Brain microvascular endothelial cell (primary cell): Measurements from ENCODE around the gene SLFNL1.

Experiments used
- DNase-seq: peaks from one replicate; pipeline ENCODE4 v3.0.0-alpha.2; 2020
- H3K27ac ChIP-seq: fragments of 250-450 bp; sonication (Bioruptor Pico); 2 replicates; pipeline ENCODE4 v1.5.1; 2020; ENCODE audit warnings: mild to moderate bottlenecking, moderate library complexity
- H3K27me3 ChIP-seq: fragments of 250-450 bp; sonication (Bioruptor Pico); replicated peaks from 2 replicates; pipeline ENCODE4 v1.5.1; 2020; ENCODE audit warnings: mild to moderate bottlenecking
- H3K36me3 ChIP-seq: fragments of 250-450 bp; sonication (Bioruptor Pico); replicated peaks from 2 replicates; pipeline ENCODE4 v1.5.1; 2020; ENCODE audit warnings: mild to moderate bottlenecking
- H3K4me3 ChIP-seq: 2 replicates; pipeline ENCODE4 v1.5.1; 2011; ENCODE audit warnings: low read depth, mild to moderate bottlenecking, control low read depth, low read length, moderate library complexity
- in situ Hi-C: cut with HindIII; loops from 2 replicates; pipeline ENCODE4 v1.10.0; 2017; ENCODE audit warnings: low sequenced_read_pairs, low pct_ligation_motif_present
- TF ChIP-seq, protein P1 (sequence below): IDR thresholded peaks from 2 replicates; pipeline ENCODE4 v1.5.1; 2011; ENCODE audit warnings: low read depth, mild to moderate bottlenecking, moderate library complexity, low read length, control low read depth, inconsistent platforms; ENCODE audit errors: missing control alignments

Gene SLFNL1

DNA sequence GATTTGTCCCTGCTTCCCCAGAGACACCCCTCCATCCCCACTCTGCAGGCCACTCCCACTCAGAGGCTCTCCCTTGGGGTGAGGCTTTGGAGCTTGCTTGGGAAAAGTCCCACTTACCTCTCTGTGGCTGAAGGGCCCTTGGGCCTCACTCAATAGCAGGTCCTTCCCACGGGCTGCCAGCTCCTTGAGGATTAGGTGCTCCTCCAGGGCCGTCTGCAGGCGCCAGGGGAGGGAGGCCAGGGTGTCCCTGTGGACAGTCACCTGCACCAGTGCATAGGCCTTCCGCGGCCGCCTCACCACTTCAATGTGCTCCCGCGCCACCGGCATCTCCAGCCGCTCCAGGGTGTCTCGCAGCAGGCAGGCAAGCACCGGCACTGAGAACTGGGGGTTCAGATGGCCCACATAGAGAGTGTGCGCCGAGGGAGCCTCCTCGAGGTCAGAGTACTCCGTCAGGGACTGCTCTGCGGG lies 1.4 kb downstream of the SLFNL1 start:
- DNase-seq, result no peak
- Histone ChIP-seq H3K36me3 (peaks cover 52% of the 10 kb centered on the region), H3K27ac (no peak overlapping the region), H3K4me3 (no peak overlapping the region), H3K27me3 (no peaks in the 10 kb centered on the region)
- TF ChIP-seq, protein P1, sequence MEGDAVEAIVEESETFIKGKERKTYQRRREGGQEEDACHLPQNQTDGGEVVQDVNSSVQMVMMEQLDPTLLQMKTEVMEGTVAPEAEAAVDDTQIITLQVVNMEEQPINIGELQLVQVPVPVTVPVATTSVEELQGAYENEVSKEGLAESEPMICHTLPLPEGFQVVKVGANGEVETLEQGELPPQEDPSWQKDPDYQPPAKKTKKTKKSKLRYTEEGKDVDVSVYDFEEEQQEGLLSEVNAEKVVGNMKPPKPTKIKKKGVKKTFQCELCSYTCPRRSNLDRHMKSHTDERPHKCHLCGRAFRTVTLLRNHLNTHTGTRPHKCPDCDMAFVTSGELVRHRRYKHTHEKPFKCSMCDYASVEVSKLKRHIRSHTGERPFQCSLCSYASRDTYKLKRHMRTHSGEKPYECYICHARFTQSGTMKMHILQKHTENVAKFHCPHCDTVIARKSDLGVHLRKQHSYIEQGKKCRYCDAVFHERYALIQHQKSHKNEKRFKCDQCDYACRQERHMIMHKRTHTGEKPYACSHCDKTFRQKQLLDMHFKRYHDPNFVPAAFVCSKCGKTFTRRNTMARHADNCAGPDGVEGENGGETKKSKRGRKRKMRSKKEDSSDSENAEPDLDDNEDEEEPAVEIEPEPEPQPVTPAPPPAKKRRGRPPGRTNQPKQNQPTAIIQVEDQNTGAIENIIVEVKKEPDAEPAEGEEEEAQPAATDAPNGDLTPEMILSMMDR, result no peak
- in situ Hi-C loops, result no loop called here

GRCh38 chr1:41019353-41019745 lies 2.2 kb downstream of the SLFNL1 start:
- in situ Hi-C loops, result no loop called here
- H3K27ac ChIP-seq, result no peak overlapping the region
- TF ChIP-seq, protein P1, result no peak
- no peaks in the 10 kb centered on the region for H3K27me3 ChIP-seq
- peaks cover 60% of the 10 kb centered on the region for H3K36me3 ChIP-seq
- H3K4me3 ChIP-seq, result no peak overlapping the region
- DNase-seq, result no peak

DNA sequence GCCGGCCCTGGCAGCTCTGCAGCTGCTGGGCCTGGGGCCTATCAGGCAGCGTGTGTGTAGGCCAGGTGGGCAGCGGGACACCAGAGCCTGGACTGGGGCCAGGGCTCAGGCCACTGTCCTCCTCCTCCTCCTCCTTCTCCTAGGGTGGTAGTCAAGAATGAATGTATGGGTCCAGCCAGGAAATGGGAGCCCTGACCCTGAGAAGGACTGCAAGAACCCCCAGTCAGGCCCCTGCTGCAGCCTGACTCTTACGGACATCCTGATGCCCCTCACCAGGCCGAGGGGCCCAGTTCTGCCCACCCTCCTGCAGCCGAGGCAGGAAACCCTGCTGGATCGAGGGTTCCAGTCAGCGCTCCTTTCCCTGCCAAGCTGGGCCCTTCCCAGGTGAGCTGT lies 3.5 kb downstream of the SLFNL1 start:
- H3K27ac ChIP-seq, result no peak overlapping the region
- no peak overlapping the region for H3K4me3 ChIP-seq

GRCh38 chr1:41017141-41018017 lies 4.1 kb downstream of the SLFNL1 start:
- peaks cover 76% of the 10 kb centered on the region for H3K36me3 ChIP-seq
- H3K4me3 ChIP-seq, result no peak overlapping the region
- H3K27ac ChIP-seq, result no peak overlapping the region
- H3K27me3 ChIP-seq, result no peaks in the 10 kb centered on the region
- TF ChIP-seq, protein P1, result no peak
- in situ Hi-C loops, result no loop called here
- DNase-seq, result no peak

More for the DNA sequence above, 3.5 kb downstream of the SLFNL1 start:
- TF ChIP-seq, protein P1, result no peak
- in situ Hi-C loops, result no loop called here
- Histone ChIP-seq H3K27me3 (no peaks in the 10 kb centered on the region), H3K36me3 (peaks cover 71% of the 10 kb centered on the region)
- no peak for DNase-seq

DNA sequence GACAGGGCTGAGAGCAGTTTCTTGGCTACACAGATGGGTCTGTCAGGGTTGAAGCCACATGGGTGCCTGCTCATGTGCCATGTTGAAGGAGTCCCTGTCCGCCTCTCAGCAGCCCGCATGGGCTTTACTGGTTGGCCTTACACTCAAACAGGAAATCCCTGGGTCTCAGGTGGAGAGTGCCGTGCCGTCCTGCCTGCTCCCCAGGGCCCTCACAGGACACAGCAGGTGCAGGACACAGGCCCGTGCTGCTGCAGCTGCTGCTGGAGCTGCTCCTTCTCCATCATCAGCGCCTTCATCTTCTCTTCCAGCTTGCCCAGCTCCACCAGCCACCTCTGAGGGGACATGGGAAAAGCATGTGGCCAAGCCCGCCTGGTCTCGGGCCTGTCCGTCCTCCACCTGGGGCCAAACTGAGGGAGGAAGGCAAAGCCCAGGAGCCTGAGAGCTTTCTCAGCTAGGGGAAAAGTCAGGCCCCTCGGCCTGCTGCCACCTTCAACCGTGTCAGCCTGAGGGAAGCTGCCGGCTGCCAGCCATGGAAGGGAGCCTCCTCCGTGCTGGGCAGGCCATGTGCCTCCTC lies 5.5 kb downstream of the SLFNL1 start:
- Histone ChIP-seq H3K4me3 (no peak overlapping the region), H3K27ac (no peak overlapping the region), H3K27me3 (no peaks in the 10 kb centered on the region), H3K36me3 (peaks cover 84% of the 10 kb centered on the region)
- no peak for DNase-seq
- TF ChIP-seq, protein P1, result no peak
- in situ Hi-C loops, result no loop called here
